PC-9 (cell line): ENCODE measurements around the gene GCGR. TPM values are rescaled to one million over a fixed set of nuclear protein-coding genes. Genes with fewer than 3 reads are reported as not detected.

ENCODE experiments used
- BruUV-seq: library from RNA; stranded (reverse); fragments of 400-500 nt; replicated peaks from 2 replicates; lab custom pipeline; 2021; lab: Mats Ljungman, UMichigan
- CTCF ChIA-PET: fragments of 300-600 bp; sonication (Branson Sonifier 250); formaldehyde crosslinking; loops from one replicate; lab custom pipeline; 2022; ENCODE audit warnings: antibody characterized with exemption; lab: Charles Lee
- POLR2A ChIA-PET: fragments of 300-600 bp; sonication (Branson Sonifier 250); formaldehyde crosslinking; loops from one replicate; lab custom pipeline; 2022; ENCODE audit warnings: antibody characterized with exemption; ENCODE audit not compliant: unreplicated experiment; lab: Charles Lee
- DNase-seq, 2 experiments: peaks; one replicate each; pipeline versions ENCODE4 v3.0.0 to v3.0.0-alpha.2; 2015 to 2022; ENCODE audit warnings: mixed read lengths in 1 of 2
- H2AFZ ChIP-seq: fragments of 200-600 bp; sonication (generic); 2 replicates; pipeline ENCODE4 v1.8.1; 2017; ENCODE audit warnings: antibody characterized with exemption
- H3F3A ChIP-seq: fragments of 200-600 bp; sonication (generic); 2 replicates; pipeline ENCODE4 v1.8.1; 2017; ENCODE audit warnings: antibody characterized with exemption, mild to moderate bottlenecking, low read depth; ENCODE audit not compliant: insufficient read depth
- H3K27ac ChIP-seq: fragments of 200-600 bp; sonication (generic); 2 replicates; pipeline ENCODE4 v1.6.1; 2016; ENCODE audit warnings: mixed run types
- H3K27me3 ChIP-seq: fragments of 200-600 bp; sonication (generic); 2 replicates; pipeline ENCODE4 v1.6.1; 2016; ENCODE audit warnings: low read depth, mixed run types; ENCODE audit not compliant: insufficient read depth
- H3K36me3 ChIP-seq: fragments of 200-600 bp; sonication (generic); 2 replicates; pipeline ENCODE4 v1.6.1; 2016; ENCODE audit warnings: low read depth, mixed run types
- H3K4me1 ChIP-seq: fragments of 200-600 bp; sonication (generic); replicated peaks from 2 replicates; pipeline ENCODE4 v1.6.1; 2016; ENCODE audit warnings: mixed run types; ENCODE audit not compliant: insufficient read depth
- H3K4me2 ChIP-seq: fragments of 200-600 bp; sonication (generic); 2 replicates; pipeline ENCODE4 v1.6.1; 2017; ENCODE audit warnings: mixed run types
- H3K4me3 ChIP-seq: fragments of 200-600 bp; sonication (generic); 2 replicates; pipeline ENCODE4 v1.6.1; 2016; ENCODE audit warnings: mixed run types
- H3K79me2 ChIP-seq: fragments of 200-600 bp; sonication (generic); 2 replicates; pipeline ENCODE4 v1.6.1; 2017; ENCODE audit warnings: low read depth, mixed run types
- H3K9me2 ChIP-seq: fragments of 200-600 bp; sonication (generic); 2 replicates; pipeline ENCODE4 v1.8.1; 2017; ENCODE audit warnings: mild to moderate bottlenecking; ENCODE audit not compliant: insufficient read depth
- H3K9me3 ChIP-seq: fragments of 200-600 bp; sonication (generic); 2 replicates; pipeline ENCODE4 v1.8.1; 2016; ENCODE audit warnings: low read depth; ENCODE audit not compliant: insufficient read depth
- H4K20me1 ChIP-seq: fragments of 200-600 bp; sonication (generic); 2 replicates; pipeline ENCODE4 v1.8.1; 2017; ENCODE audit not compliant: insufficient read depth
- EZH2 ChIP-seq: fragments of 200-600 bp; sonication (generic); IDR thresholded peaks from 2 replicates; pipeline ENCODE4 v1.8.0; 2017; ENCODE audit warnings: antibody characterized with exemption, low read depth
- intact Hi-C: fragments of 100-400 bp; cut with micrococcal nuclease; formaldehyde crosslinking; loops from one replicate; pipeline ENCODE4 v1.10.0; 2022; ENCODE audit not compliant: unreplicated experiment
- total RNA-seq: library from RNA; stranded (reverse); gene quantifications from 2 replicates; pipeline ENCODE4 v1.2.3, GENCODE V29; 2021
- TF ChIP-seq, protein P1 (sequence below): fragments of 200-600 bp; sonication (generic); conservative IDR thresholded peaks from 2 replicates; pipeline ENCODE4 v1.6.1; 2017; ENCODE audit warnings: mixed run types, antibody characterized with exemption, mild to moderate bottlenecking, moderate library complexity

Gene GCGR
- total RNA-seq, 1 experiment from 2014 or later, result not detected

DNA sequence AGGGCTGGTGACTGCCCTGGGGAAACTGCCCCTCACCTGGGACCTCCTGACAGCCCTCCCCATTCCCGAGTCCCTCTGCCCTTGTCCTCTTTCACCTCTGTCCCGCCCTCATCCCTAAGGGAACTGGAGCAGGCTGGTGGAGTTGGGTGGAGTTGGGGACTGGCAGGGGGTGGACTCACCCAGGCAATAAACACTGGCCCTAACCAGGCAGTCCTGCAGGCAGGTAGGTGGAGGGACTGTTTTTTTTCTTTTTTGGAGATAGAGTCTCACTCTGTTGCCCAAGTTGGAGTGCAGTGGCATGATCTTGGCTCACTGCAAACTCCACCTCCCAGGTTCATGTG lies 11.7 kb downstream of the GCGR start:
- Histone ChIP-seq H3K4me2 (peak overlapping the region; percentile 25), H3F3A (no peaks in the 10 kb centered on the region), H3K4me3 (no peak overlapping the region), H3K79me2 (no peaks in the 10 kb centered on the region), H3K36me3 (no peaks in the 10 kb centered on the region), H3K4me1 (no peaks in the 10 kb centered on the region), H2AFZ (no peak overlapping the region), H4K20me1 (no peaks in the 10 kb centered on the region), H3K9me3 (no peaks in the 10 kb centered on the region), H3K9me2 (no peaks in the 10 kb centered on the region), H3K27ac (no peak overlapping the region), H3K27me3 (0 out of 2 replicates have a peak, but pooled peaks cover 2% of the 10 kb centered on the region)
- CTCF ChIA-PET, result interaction anchor here (0.6 kb wide), 1 partner anchor 96 kb away, joined by 5 read pairs; no protein-coding TSS in a partner anchor
- DNase-seq, result no peak
- no TSS peak for BruUV-seq
- POLR2A ChIA-PET, result interaction anchor here (0.7 kb wide), 1 partner anchor 222 kb away, joined by 7 read pairs; the partner anchor contains the start of gene DCXR
- intact Hi-C loops, result no loop called here
- TF ChIP-seq, protein P1, sequence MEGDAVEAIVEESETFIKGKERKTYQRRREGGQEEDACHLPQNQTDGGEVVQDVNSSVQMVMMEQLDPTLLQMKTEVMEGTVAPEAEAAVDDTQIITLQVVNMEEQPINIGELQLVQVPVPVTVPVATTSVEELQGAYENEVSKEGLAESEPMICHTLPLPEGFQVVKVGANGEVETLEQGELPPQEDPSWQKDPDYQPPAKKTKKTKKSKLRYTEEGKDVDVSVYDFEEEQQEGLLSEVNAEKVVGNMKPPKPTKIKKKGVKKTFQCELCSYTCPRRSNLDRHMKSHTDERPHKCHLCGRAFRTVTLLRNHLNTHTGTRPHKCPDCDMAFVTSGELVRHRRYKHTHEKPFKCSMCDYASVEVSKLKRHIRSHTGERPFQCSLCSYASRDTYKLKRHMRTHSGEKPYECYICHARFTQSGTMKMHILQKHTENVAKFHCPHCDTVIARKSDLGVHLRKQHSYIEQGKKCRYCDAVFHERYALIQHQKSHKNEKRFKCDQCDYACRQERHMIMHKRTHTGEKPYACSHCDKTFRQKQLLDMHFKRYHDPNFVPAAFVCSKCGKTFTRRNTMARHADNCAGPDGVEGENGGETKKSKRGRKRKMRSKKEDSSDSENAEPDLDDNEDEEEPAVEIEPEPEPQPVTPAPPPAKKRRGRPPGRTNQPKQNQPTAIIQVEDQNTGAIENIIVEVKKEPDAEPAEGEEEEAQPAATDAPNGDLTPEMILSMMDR, result no peak
- no peak for TF ChIP-seq EZH2

- CTCF ChIA-PET, result no interaction called here
- H3K79me2 ChIP-seq, result no peaks in the 10 kb centered on the region
- no peak overlapping the region for H2AFZ ChIP-seq
- H3K36me3 ChIP-seq, result no peaks in the 10 kb centered on the region
- POLR2A ChIA-PET, result no interaction called here
- no peak for DNase-seq
- TF ChIP-seq, protein P1, result no peak
- no peak for TF ChIP-seq EZH2
- no TSS peak for BruUV-seq
- H3K4me3 ChIP-seq, result no peak overlapping the region
- H3K27me3 ChIP-seq, result no peaks in the 10 kb centered on the region
- no peaks in the 10 kb centered on the region; the same call in 1 of the 2 replicates for H3F3A ChIP-seq
- H3K4me2 ChIP-seq, result no peak overlapping the region
- intact Hi-C loops, result no loop called here
- H4K20me1 ChIP-seq, result no peaks in the 10 kb centered on the region
- no peak overlapping the region for H3K27ac ChIP-seq
- no peaks in the 10 kb centered on the region for H3K4me1 ChIP-seq
- H3K9me3 ChIP-seq, result no peaks in the 10 kb centered on the region
- H3K9me2 ChIP-seq, result no peaks in the 10 kb centered on the region
These were observed 13.8 kb downstream of the GCGR start for GRCh38 chr17:81817758-81818147.

DNA sequence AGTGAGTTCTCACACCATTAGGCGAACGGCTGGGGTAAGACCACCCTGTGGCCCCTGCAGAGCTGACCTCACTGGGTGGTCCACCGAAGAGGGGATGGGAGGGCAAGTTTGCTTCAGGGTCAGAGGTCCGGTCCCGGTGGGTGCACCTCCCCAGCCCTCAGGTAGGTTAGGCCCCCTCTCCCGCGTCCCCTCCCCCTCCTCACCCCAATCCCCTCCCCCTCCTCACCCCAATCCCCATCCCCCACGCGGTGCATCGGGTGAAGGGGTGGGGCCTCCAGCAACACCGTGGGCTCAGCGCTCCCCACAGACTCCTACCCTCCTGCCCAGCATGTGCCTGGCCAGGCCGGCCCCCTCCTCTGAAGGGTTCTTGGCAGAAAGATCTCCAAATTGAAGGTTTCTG lies 15.8 kb downstream of the GCGR start:
- Histone ChIP-seq H2AFZ (no peak overlapping the region), H3K4me3 (no peak overlapping the region), H3K4me1 (no peaks in the 10 kb centered on the region), H3K27me3 (no peaks in the 10 kb centered on the region), H3K79me2 (no peaks in the 10 kb centered on the region), H3F3A (no peaks in the 10 kb centered on the region; the same call in 1 of the 2 replicates), H3K4me2 (no peak overlapping the region), H3K9me3 (no peaks in the 10 kb centered on the region), H3K27ac (no peak overlapping the region), H3K36me3 (no peaks in the 10 kb centered on the region), H3K9me2 (no peaks in the 10 kb centered on the region), H4K20me1 (no peaks in the 10 kb centered on the region)
- POLR2A ChIA-PET, result no interaction called here
- intact Hi-C loops, result no loop called here
- TF ChIP-seq, protein P1, result no peak
- no peak for TF ChIP-seq EZH2
- BruUV-seq, result no TSS peak
- no peak for DNase-seq
- CTCF ChIA-PET, result no interaction called here
